ENCODE data around the gene TGFBI. TPM values are rescaled to one million over a fixed set of nuclear protein-coding genes. Genes with fewer than 3 reads are reported as not detected.

Gene TGFBI
- total RNA-seq, 1 experiment from 2014 or later, result 142 TPM

- Mint-ChIP-seq H3K4me3 (ENCODE audit: unreplicated experiment) (peak overlapping the region; percentile 74), H3K36me3 (ENCODE audit: insufficient read depth, unreplicated experiment) (no peaks in the 10 kb centered on the region), H3K4me1 (ENCODE audit: low read depth, unreplicated experiment) (peaks cover 1% of the 10 kb centered on the region), H3K9me3 (ENCODE audit: unreplicated experiment) (no peaks in the 10 kb centered on the region), H3K27ac (ENCODE audit: unreplicated experiment) (no peak overlapping the region), H3K27me3 (ENCODE audit: insufficient read depth, unreplicated experiment) (no peaks in the 10 kb centered on the region)
- no TSS peak for BruUV-seq (replicated peaks)
- no peaks in the 10 kb centered on the region for H3K36me3 ChIP-seq (ENCODE audit: control insufficient read depth, insufficient read depth, low read length)
- TF ChIP-seq, protein P1, sequence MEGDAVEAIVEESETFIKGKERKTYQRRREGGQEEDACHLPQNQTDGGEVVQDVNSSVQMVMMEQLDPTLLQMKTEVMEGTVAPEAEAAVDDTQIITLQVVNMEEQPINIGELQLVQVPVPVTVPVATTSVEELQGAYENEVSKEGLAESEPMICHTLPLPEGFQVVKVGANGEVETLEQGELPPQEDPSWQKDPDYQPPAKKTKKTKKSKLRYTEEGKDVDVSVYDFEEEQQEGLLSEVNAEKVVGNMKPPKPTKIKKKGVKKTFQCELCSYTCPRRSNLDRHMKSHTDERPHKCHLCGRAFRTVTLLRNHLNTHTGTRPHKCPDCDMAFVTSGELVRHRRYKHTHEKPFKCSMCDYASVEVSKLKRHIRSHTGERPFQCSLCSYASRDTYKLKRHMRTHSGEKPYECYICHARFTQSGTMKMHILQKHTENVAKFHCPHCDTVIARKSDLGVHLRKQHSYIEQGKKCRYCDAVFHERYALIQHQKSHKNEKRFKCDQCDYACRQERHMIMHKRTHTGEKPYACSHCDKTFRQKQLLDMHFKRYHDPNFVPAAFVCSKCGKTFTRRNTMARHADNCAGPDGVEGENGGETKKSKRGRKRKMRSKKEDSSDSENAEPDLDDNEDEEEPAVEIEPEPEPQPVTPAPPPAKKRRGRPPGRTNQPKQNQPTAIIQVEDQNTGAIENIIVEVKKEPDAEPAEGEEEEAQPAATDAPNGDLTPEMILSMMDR (IDR thresholded peaks at IDR 0.05; ENCODE audit: insufficient read depth in 1 of 2, low read depth in 1 of 2, low read length in 1 of 2, severe bottlenecking in 1 of 2, unreplicated experiment in 1 of 2), result no peak
- H3K4me3 ChIP-seq (ENCODE audit: low read depth, low read length), result no peak overlapping the region
- DNase-seq, result no peak
- no peaks in the 10 kb centered on the region for H3K9me3 ChIP-seq
- intact Hi-C loops (cut with micrococcal nuclease; ENCODE audit: unreplicated experiment), result loop anchor here (1.0 kb wide), 1 partner anchor 30 kb away; no protein-coding TSS in a partner anchor
- CTCF ChIA-PET, result interaction anchor here (0.6 to 0.7 kb wide), 3 partner anchors 34 to 708 kb away, joined by 3 to 4 read pairs (median 3); no protein-coding TSS in a partner anchor
- POLR2A ChIA-PET, result interaction anchor here (0.6 to 1.1 kb wide), 3 partner anchors 26 to 77 kb away, joined by 3 to 4 read pairs (median 3); no protein-coding TSS in a partner anchor
- H3K4me1 ChIP-seq, result peaks cover 10% of the 10 kb centered on the region; the same call in 1 of the 2 replicates
- no peaks in the 10 kb centered on the region for H3K27me3 ChIP-seq (replicated peaks; ENCODE audit: control insufficient read depth, insufficient read depth, low read length)
These were observed 698 bp upstream of the TGFBI start for GRCh38 chr5:136028090-136028489.

- no peaks in the 10 kb centered on the region for H3K36me3 ChIP-seq (ENCODE audit: control insufficient read depth, insufficient read depth, low read length)
- DNase-seq, result no peak
- peaks cover 7% of the 10 kb centered on the region for H3K36me3 Mint-ChIP-seq (ENCODE audit: insufficient read depth, unreplicated experiment)
- no peaks in the 10 kb centered on the region for H3K9me3 Mint-ChIP-seq (ENCODE audit: unreplicated experiment)
- H3K4me3 Mint-ChIP-seq (ENCODE audit: unreplicated experiment), result no peak overlapping the region
- H3K27me3 Mint-ChIP-seq (ENCODE audit: insufficient read depth, unreplicated experiment), result no peaks in the 10 kb centered on the region
- peaks cover 7% of the 10 kb centered on the region for H3K4me1 Mint-ChIP-seq (ENCODE audit: low read depth, unreplicated experiment)
- no TSS peak for BruUV-seq (replicated peaks)
- intact Hi-C loops (cut with micrococcal nuclease; ENCODE audit: unreplicated experiment), result no loop called here
- ChIA-PET CTCF (no interaction called here), POLR2A (interaction anchor here (0.6 kb wide), 1 partner anchor 1747 kb away, joined by 4 read pairs; no protein-coding TSS in a partner anchor)
- H3K27ac Mint-ChIP-seq (ENCODE audit: unreplicated experiment), result no peak overlapping the region
- H3K27me3 ChIP-seq (replicated peaks; ENCODE audit: control insufficient read depth, insufficient read depth, low read length), result no peaks in the 10 kb centered on the region
- H3K4me3 ChIP-seq (ENCODE audit: low read depth, low read length), result no peak overlapping the region
- no peaks in the 10 kb centered on the region for H3K9me3 ChIP-seq
- TF ChIP-seq, protein P1 (IDR thresholded peaks at IDR 0.05; ENCODE audit: insufficient read depth in 1 of 2, low read depth in 1 of 2, low read length in 1 of 2, severe bottlenecking in 1 of 2, unreplicated experiment in 1 of 2), result no peak
- H3K4me1 ChIP-seq, result peaks cover 16% of the 10 kb centered on the region; the same call in 1 of the 2 replicates
These were observed 1.5 kb downstream of the TGFBI start for GRCh38 chr5:136030252-136030651.

GRCh38 chr5:136030956-136031611, 2.3 kb downstream of the TGFBI start:
- Histone ChIP-seq H3K36me3 (ENCODE audit: control insufficient read depth, insufficient read depth, low read length) (no peaks in the 10 kb centered on the region), H3K4me3 (ENCODE audit: low read depth, low read length) (no peak overlapping the region), H3K4me1 (peaks cover 16% of the 10 kb centered on the region; the same call in 1 of the 2 replicates), H3K9me3 (no peaks in the 10 kb centered on the region), H3K27me3 (replicated peaks; ENCODE audit: control insufficient read depth, insufficient read depth, low read length) (no peaks in the 10 kb centered on the region)
- Mint-ChIP-seq H3K9me3 (ENCODE audit: unreplicated experiment) (no peaks in the 10 kb centered on the region), H3K4me1 (ENCODE audit: low read depth, unreplicated experiment) (peaks cover 7% of the 10 kb centered on the region), H3K4me3 (ENCODE audit: unreplicated experiment) (no peak overlapping the region), H3K27ac (ENCODE audit: unreplicated experiment) (no peak overlapping the region), H3K36me3 (ENCODE audit: insufficient read depth, unreplicated experiment) (peaks cover 13% of the 10 kb centered on the region), H3K27me3 (ENCODE audit: insufficient read depth, unreplicated experiment) (no peaks in the 10 kb centered on the region)
- no TSS peak for BruUV-seq (replicated peaks)
- intact Hi-C loops (cut with micrococcal nuclease; ENCODE audit: unreplicated experiment), result no loop called here
- POLR2A ChIA-PET, result no interaction called here
- DNase-seq, result no peak
- TF ChIP-seq, protein P1 (IDR thresholded peaks at IDR 0.05; ENCODE audit: insufficient read depth in 1 of 2, low read depth in 1 of 2, low read length in 1 of 2, severe bottlenecking in 1 of 2, unreplicated experiment in 1 of 2), result no peak
- CTCF ChIA-PET, result no interaction called here
